Measurements from ENCODE around the gene EHMT1.

Gene EHMT1

GRCh38 chr9:137618105-137619067, at the start of gene EHMT1:
Gene EHMT1, plus strand, starts transcription at chr9:137619005. Its CDS starts 24 bp downstream, at chr9:137619029.
- DNase-seq, result peak; percentile 90

- no peak for DNase-seq
These were observed 49.1 kb upstream of the EHMT1 start for GRCh38 chr9:137569609-137570203.

- no peak for DNase-seq
These were observed 48.2 kb upstream of the EHMT1 start for GRCh38 chr9:137570566-137570965.

DNA sequence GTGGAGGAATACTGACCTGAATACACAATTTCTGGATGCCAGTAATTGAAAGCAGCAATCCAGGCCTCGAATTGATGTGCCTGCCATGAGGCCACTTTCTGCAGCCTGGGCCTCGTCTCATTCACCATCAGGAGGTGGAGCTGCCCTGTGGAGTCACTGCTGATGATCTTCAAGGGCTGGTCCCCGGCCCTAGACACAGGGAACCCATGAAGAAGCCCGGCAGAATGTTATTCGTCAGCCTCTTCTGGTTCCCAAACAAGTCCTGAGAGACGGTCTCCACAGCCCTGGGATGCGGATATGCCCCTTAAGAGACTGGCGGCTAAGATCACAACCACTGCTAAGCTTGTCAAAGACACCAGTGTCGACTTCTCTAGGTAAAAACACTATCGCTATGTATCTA, 44.6 kb upstream of the EHMT1 start:
- no peak for DNase-seq

DNA sequence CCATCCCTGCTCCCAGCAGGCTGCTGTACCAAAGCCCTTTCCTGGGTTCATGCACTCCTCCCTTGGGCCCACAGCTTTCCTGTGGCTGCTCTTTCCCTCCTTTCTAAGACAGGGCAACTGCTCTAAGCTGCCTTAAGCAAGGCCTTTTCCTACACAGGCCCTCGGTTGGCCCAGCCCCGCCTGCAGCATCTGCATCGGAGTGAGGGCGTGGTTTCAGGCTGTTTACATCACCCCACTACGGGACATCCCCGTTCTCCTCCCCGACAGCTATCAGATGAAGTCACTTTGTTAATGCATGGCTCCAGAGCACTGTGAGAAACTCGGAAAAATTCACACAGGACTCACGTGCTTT, 43.5 kb upstream of the EHMT1 start:
- peak; percentile 27 for DNase-seq

DNA sequence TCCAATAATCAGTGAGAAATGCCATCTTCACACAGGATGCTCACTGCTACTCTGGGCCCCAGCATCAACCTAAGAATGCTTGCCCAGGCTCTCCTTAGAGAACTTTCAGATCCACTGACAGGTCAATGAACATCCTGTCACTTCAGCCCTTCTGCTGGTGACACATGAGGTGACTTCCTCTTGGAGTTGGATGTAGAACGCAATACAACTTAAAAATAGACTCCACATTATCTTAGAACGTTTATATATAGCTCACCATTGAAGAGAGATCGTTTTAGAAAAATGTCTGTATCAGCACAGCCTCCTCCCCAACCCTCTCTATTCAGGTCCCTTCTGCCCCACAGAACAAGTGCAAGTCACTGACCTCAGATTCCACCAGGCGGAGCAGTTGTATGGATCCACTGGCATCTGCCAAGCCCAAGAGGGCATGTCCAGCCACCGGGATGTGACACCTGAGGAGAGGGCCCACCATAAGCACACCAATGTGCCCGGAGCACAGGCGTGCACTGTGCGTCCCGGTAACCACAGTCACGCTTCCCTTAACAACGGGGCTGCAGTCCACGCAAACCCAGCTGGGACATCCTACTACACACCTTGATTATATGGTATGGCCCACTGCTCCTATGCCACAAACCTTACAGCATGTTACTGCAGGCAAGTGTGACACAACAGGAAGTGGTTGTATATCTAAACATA, 42.9 kb upstream of the EHMT1 start:
- DNase-seq, result no peak

GRCh38 chr9:137578518-137579258, 40.1 kb upstream of the EHMT1 start, which contains the start of gene DPH7:
Gene DPH7, minus strand, starts transcription at chr9:137578925. Its CDS starts 148 bp downstream, at chr9:137578777.
- peak; percentile 98 for DNase-seq

DNA sequence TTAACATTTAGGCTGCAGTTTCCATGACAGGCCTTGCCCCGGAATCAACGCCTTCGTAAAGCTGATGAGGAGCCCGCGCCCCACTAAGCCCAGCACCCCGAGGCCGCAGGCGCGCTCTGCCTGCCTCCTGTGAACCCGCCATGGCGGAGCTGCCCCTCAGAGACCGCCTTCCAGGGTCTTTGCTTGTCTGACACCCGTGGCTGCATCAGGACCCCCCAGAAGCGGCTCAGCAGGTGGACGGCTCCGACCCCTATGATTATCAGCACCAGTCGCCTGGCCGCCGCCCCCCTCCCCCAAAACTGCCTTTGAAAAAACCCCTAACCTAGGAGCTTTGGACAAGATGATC, 39.6 kb upstream of the EHMT1 start:
- no peak for DNase-seq

DNA sequence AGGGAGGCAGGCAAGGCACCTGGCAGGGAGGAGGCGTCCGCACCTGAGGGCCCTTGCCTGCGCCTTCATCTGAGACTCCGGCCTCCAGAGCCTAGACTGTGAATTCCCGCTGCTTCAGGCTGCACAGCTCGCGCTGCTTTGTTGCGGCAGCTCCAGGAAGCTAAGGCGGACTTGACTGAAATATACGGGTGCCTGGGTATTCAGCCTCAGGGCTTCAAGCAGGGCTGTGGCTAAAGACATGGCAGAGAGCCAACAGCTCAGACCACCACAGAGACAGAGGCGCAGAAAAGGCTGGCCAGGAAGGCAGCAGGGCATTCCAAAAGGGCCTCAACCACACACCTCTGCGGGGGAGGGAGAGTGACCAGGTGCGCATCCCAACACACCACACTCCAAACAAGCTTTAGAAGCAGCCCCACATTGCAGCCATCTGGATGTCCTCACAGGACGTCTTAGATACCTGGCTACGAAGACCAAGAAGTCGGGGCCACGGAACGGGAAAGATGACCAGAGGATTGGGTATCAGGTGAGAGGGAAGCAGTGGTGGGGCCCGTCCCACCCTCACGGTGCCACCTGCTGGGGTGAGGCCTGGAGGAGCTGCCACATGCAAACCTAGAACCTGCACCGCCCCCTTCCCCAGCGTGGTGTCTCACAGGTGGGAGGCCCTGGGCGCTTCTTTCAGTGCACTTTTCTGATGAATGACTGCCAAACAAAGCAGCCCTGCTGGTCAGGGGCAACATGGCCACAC, 38.4 kb upstream of the EHMT1 start:
- DNase-seq, result no peak

DNA sequence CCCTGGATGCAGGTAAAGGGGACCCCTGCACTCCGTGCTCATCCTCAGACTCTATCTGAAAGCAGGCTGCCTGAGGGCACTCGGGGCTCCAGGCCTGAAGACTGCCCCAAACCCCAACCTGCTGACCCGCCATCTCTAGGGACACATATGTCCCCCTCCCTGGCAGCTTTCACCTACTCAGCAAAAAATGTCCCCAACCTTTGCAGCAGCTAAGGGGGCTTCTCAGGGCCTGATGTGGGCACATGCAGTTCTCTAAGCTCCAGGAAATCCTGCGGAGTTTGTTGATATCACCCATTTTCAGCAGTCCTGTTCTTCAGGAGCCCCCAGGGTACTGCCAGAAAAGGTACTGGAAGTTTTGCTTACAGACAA, 37.9 kb upstream of the EHMT1 start:
- DNase-seq, result no peak

GRCh38 chr9:137581361-137582285, 37.2 kb upstream of the EHMT1 start:
- DNase-seq, result no peak

GRCh38 chr9:137582286-137582860, 36.4 kb upstream of the EHMT1 start:
- DNase-seq, result no peak

DNA sequence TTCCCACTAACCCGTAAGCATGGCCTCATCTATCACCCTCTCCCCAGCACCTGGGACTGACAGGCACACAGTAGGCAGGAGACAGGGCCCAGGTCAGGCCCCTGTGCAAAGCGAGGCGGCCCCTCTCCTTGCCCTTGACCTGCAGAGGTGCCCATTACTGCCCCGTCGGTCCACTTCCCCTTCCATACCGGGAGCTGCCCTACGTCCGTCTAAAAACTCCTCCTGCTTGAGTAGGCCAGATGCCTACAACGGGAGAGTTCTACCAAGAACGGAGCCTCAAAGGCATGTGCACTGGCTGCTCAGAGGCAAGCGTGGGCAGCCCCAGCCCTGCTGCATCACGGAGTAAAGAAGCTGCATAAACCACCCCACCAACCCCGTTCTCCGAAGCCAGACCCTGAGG, 35.5 kb upstream of the EHMT1 start:
- no peak for DNase-seq

DNA sequence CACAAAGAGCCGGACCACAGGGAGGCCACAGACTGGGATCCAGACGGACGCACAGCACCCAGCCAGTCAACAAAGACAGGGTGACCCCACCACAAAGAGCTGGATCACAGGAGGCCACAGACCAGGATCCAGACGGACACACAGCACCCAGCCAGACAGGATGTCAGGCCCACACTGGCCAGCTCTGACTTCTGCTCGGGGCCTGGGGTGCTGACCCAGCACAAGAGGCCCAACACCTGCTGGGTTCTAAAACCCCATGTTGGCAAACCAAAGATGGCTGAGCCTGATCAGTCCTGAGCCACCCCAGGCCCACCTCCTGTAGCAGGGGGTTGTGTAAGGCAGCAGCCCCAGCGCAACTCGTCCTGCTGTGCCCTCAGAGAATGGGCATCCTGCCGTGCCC, 34.8 kb upstream of the EHMT1 start:
- no peak for DNase-seq

DNA sequence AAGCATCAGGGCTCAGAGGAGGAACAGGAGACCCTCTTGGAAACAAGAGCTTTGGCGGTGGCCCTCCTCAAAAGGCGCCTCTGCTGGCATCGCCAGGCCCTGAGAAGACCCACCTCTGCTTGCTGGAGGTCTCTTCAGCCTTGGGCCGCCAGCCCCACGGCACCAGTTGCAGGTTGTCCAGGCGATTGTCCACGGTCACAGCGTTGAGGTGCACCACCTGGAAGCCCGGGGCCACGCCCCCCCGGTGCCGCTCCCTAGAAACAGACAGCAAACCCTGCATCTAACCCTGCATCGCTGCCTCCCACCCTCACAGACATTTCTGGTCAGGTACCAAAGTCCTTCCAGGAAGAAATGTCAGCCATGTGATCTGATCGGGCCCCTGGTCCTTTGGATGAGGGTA, 32.0 kb upstream of the EHMT1 start:
- DNase-seq, result no peak

DNA sequence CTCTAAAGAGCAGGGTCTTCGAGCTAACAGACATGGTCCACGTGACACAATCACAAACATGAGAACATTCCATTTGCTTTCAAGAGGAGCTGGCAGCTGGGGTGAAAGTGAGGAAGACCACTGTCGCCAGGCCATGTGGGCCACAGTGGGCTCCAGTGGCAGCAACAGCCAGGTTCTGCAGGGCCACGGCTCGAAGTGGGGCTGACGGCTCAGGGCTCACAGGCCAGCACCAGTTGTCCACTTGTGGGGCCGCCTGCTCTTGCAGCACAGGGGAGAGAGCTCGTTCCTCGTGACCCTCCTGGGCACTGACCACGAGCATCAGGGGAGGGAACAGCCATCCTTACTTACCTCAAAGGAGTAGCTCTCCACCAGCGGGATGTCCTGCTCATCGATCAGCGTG, 30.5 kb upstream of the EHMT1 start:
- no peak for DNase-seq

DNA sequence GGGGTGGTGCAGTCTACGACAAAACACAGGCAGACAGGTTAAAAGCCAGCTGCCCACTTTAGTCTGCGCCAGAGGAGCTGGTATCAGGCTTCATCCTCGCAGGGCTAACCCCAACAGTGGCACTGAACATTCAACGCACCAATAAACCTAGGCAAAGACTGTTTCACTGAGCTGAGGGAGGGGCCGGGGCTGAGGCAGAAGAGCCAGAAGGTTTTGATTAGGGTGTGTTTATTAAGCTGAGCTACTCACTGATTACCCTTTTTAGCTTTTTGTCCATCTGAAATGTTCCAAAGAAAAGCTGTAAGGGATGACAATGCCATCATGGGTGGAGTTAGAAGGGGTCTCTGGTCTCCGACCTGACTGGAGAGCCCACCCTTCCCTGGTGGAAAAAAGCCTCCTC, 29.9 kb upstream of the EHMT1 start:
- DNase-seq, result no peak

GRCh38 chr9:137589441-137590122, 29.2 kb upstream of the EHMT1 start:
- no peak for DNase-seq

DNA sequence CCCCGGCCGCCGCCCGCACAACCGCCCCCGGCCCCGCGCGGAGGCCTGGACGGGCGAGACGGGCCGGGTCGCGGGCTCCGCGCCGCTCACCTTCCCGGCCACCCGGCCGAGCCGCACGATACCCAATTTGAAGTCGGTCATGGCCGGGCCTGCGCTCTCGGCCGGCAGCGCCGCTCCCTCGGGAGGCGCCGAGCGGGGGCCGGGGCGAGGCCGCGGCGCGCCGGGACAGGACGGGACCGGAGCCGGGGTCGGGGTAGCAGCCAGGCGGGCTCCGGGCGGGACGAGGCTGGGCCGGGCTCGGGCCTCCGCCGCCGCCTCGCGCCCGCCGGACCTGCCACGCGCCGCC, 28.7 kb upstream of the EHMT1 start:
- DNase-seq, result no peak
